ENCODE measurements around the gene PARP3. TPM values are rescaled to one million over a fixed set of nuclear protein-coding genes. Genes with fewer than 3 reads are reported as not detected.

Gene PARP3
- total and polyA plus RNA-seq, 10 of the 15 experiments (the other 5 are each of a cell fraction or from before 2014, with no cell fraction given) = 2.1 to 31.2 (median 19.5) TPM

- DNase-seq (ENCODE audit: low read depth, low spot score) (no peak), FAIRE-seq (no peak), ATAC-seq (no peak)
- Histone ChIP-seq H3K27me3 (replicated peaks in 1 of 2; ENCODE audit: control insufficient read depth in 2 of 2, insufficient read depth in 2 of 2, low read length in 1 of 2) (peaks cover 0 to 8% of the 10 kb centered on the region in 2 experiments; a peak in 3 of 4 replicates), H3K4me2 (ENCODE audit: control insufficient read depth, insufficient read depth) (no peak overlapping the region), H4K20me1 (ENCODE audit: control insufficient read depth, insufficient read depth) (no peaks in the 10 kb centered on the region), H3K79me2 (ENCODE audit: control insufficient read depth, insufficient read depth, low read length) (no peaks in the 10 kb centered on the region), H3K9me3 (replicated peaks; ENCODE audit: control insufficient read depth, insufficient read depth, low read length) (no peaks in the 10 kb centered on the region), H3K36me3 (ENCODE audit: control insufficient read depth in 2 of 2, insufficient read depth in 2 of 2, low read length in 1 of 2) (peaks cover 0 to 1% of the 10 kb centered on the region in 2 experiments; a peak in 1 of 4 replicates), H3K4me1 (ENCODE audit: control insufficient read depth, insufficient read depth, low read length) (no peaks in the 10 kb centered on the region), H3K4me3 (no peak overlapping the region), H3K27ac (ENCODE audit: control insufficient read depth, insufficient read depth) (no peak overlapping the region), H3K9ac (ENCODE audit: control insufficient read depth, insufficient read depth, low read length) (no peak overlapping the region), H2AFZ (ENCODE audit: control insufficient read depth, low read depth, low read length) (no peak overlapping the region)
- intact Hi-C loops (cut with micrococcal nuclease; ENCODE audit: unreplicated experiment) (no loop called here), in situ Hi-C loops (cut with MboI) (no loop called here)
- ChIA-PET RAD21 (ENCODE audit: unreplicated experiment) (interaction anchor here (1.1 kb wide), 1 partner anchor 8 kb away, joined by 4 read pairs; no protein-coding TSS in a partner anchor), SMC1A (ENCODE audit: uncharacterized antibody, unreplicated experiment) (interaction anchor here (0.5 to 1.5 kb wide), 2 partner anchors 13 to 56 kb away, joined by 3 read pairs; no protein-coding TSS in a partner anchor), CTCF (interaction anchor here (1.6 kb wide), 1 partner anchor 8 kb away, joined by 7 read pairs; the partner anchor contains the start of gene PARP3), POLR2A (no interaction called here)
- WGBS (ENCODE audit: insufficient coverage, insufficient replicate concordance, low lambda C conversion rate, missing lambda C conversion rate) = 95% methylated on average over 2 of the region's 2 CpGs
- BruUV-seq (replicated peaks) = no TSS peak
- no peak for TF ChIP-seq TCF12 (IDR thresholded peaks at IDR 0.05; ENCODE audit: low read depth, low read length)
- no peak for TF ChIP-seq SREBF2 (IDR thresholded peaks at IDR 0.05; ENCODE audit: low read length)
- TF ChIP-seq BHLHE40 (IDR thresholded peaks at IDR 0.05; ENCODE audit: borderline replicate concordance in 1 of 2, low read depth in 2 of 2, low read length in 1 of 2) = no peak
- no peak for TF ChIP-seq ZNF24 (IDR thresholded peaks at IDR 0.05)
- no peak for TF ChIP-seq SUZ12 (IDR thresholded peaks at IDR 0.05; ENCODE audit: unreplicated experiment)
- no peak for TF ChIP-seq PAX8 (IDR thresholded peaks at IDR 0.05)
- no peak for TF ChIP-seq TCF7 (IDR thresholded peaks at IDR 0.05; ENCODE audit: borderline replicate concordance)
- TF ChIP-seq KAT2A (conservative IDR thresholded peaks at IDR 0.05; ENCODE audit: control insufficient read depth, low read depth, low read length) = no peak
- no peak for TF ChIP-seq ZNF687 (IDR thresholded peaks at IDR 0.05)
- no peak for TF ChIP-seq YY1 (IDR thresholded peaks at IDR 0.05; ENCODE audit: low read depth, low read length)
These were observed 8.7 kb downstream of the PARP3 start for GRCh38 chr3:51950899-51951298.

All from GM12878 (cell line).